K562 (cell line): Measurements from ENCODE around the gene POC1B. TPM values are rescaled to one million over a fixed set of nuclear protein-coding genes. Genes with fewer than 3 reads are reported as not detected.

Experiments
- ATF7 ChIP-seq: fragments of 450-650 bp; IDR thresholded peaks from 2 replicates; pipeline ENCODE4 v1.7.1; 2014; ENCODE audit warnings: mild to moderate bottlenecking, moderate library complexity
- FOSL1 ChIP-seq: fragments of 200-800 bp; sonication (Bioruptor generic); conservative IDR thresholded peaks from 2 replicates; pipeline ENCODE4 v1.6.1; 2016; ENCODE audit warnings: missing genetic modification characterization, missing compliant biosample characterization
- JUN ChIP-seq, 2 experiments: sonication (generic) in 1 of 2; formaldehyde crosslinking in 1 of 2; IDR thresholded peaks; 2 replicates each; pipeline versions ENCODE4 v1.6.1 to v1.8.0; 2012 to 2022; ENCODE audit warnings: borderline replicate concordance in 2 of 2, mild to moderate bottlenecking in 2 of 2, improper control_type of control experiment in 1 of 2, low read depth in 1 of 2, low read length in 1 of 2, missing genetic modification reagents in 1 of 2
- MTA1 ChIP-seq: fragments of 450-650 bp; IDR thresholded peaks from 2 replicates; pipeline ENCODE4 v1.6.1; 2017; ENCODE audit warnings: borderline replicate concordance
- NFYB ChIP-seq: IDR thresholded peaks from 2 replicates; pipeline ENCODE4 v1.6.1; 2011; ENCODE audit warnings: mild to moderate bottlenecking, moderate library complexity; ENCODE audit not compliant: insufficient read length; ENCODE audit errors: extremely low read depth
- POLR2A ChIP-seq: fragments of 450-650 bp; conservative IDR thresholded peaks from 2 replicates; pipeline ENCODE4 v1.6.1; 2016
- RBFOX2 ChIP-seq: fragments of 200-400 bp; formaldehyde crosslinking; IDR thresholded peaks from 2 replicates; pipeline ENCODE4 v1.6.1; 2017; ENCODE audit warnings: low read depth, mild to moderate bottlenecking, low read length, moderate library complexity
- RBM39 ChIP-seq: fragments of 200-400 bp; formaldehyde crosslinking; optimal IDR thresholded peaks from 2 replicates; pipeline ENCODE3; 2018; ENCODE audit warnings: low read depth, low read length
- RNF2 ChIP-seq: sonication (generic); IDR thresholded peaks from 2 replicates; pipeline ENCODE4 v1.6.1; 2016
- RNF219 ChIP-seq: fragments of 250-450 bp; sonication (Bioruptor Pico); IDR thresholded peaks from 2 replicates; pipeline ENCODE4 v1.5.0; 2022; ENCODE audit warnings: mild to moderate bottlenecking
- SRF ChIP-seq, 2 experiments: fragments of 250-450, 450-650 bp in 1 of 2; sonication (Bioruptor Pico) in 1 of 2; sonication (generic) in 1 of 2; formaldehyde crosslinking; IDR thresholded peaks; 2 replicates each; pipeline versions ENCODE4 v1.5.0 to v1.5.1; 2020 to 2022; ENCODE audit warnings: mild to moderate bottlenecking in 1 of 2, missing genetic modification reagents in 1 of 2
- STAT5A ChIP-seq: IDR thresholded peaks from 2 replicates; pipeline ENCODE4 v1.6.1; 2012; ENCODE audit warnings: low read length, inconsistent platforms, borderline replicate concordance
- TAL1 ChIP-seq: fragments of 450-650 bp; IDR thresholded peaks from 2 replicates; pipeline ENCODE4 v1.6.1; 2016; ENCODE audit warnings: mild to moderate bottlenecking
- TFAM ChIP-seq: fragments of 250-450 bp; sonication (Bioruptor Pico); conservative IDR thresholded peaks from 2 replicates; pipeline ENCODE4 v1.5.0; 2021; ENCODE audit warnings: mild to moderate bottlenecking, moderate library complexity
- TGIF2 ChIP-seq: sonication (generic); formaldehyde crosslinking; IDR thresholded peaks from 2 replicates; pipeline ENCODE4 v1.8.1; 2022; ENCODE audit warnings: mild to moderate bottlenecking, missing genetic modification reagents, moderate library complexity
- ZNF212 ChIP-seq: fragments of 450-650 bp; formaldehyde crosslinking; IDR thresholded peaks from 2 replicates; pipeline ENCODE4 v1.4.0; 2020; ENCODE audit warnings: mild to moderate bottlenecking
- polyA plus RNA-seq, 8 experiments: library from polyadenylated mRNA; depleted of rRNA in 4 of 8; stranded (reverse) in 5 of 8; unstranded in 3 of 8; fragments of >200 nt; fragmentation: Nextera tagmentation in 2 of 8; fragmentation: Illumina TruSeq in 1 of 8; extraction: Ambion mirVana in 2 of 8; extraction: Trizol in 1 of 8; gene quantifications; 2 replicates each; pipeline versions ENCODE4 v1.2.1 to v1.2.3, GENCODE V29; 2011 to 2014; ENCODE audit warnings: inconsistent platforms in 1 of 8, missing spikeins in 1 of 8
- total RNA-seq, 7 experiments: library from RNA; depleted of rRNA in 6 of 7; stranded (reverse); fragments of >200 nt in 6 of 7; fragmentation: Illumina TruSeq in 2 of 7; extraction: Trizol in 2 of 7; gene quantifications; 2 replicates each; pipeline versions ENCODE4 v1.2.1 to v1.2.3, GENCODE V29; 2011 to 2021; ENCODE audit warnings: low replicate concordance in 1 of 7
- TF ChIP-seq, protein P1 (sequence below): fragments of 450-650 bp; IDR thresholded peaks from 2 replicates; pipeline ENCODE4 v1.6.1; 2018; ENCODE audit not compliant: partially characterized antibody
- TF ChIP-seq, protein P2 (sequence below): fragments of 250-450 bp; sonication (Bioruptor Pico); IDR thresholded peaks from 2 replicates; pipeline ENCODE4 v1.5.0; 2021; ENCODE audit warnings: mild to moderate bottlenecking, moderate library complexity
- TF ChIP-seq, protein P3 (sequence below): sonication (generic); formaldehyde crosslinking; IDR thresholded peaks from 2 replicates; pipeline ENCODE4 v1.8.1; 2023; ENCODE audit warnings: mild to moderate bottlenecking, missing genetic modification reagents

POC1B gene
- total and polyA plus RNA-seq, 9 of the 15 experiments (the other 6 are each of a cell fraction or from before 2014, with no cell fraction given): 4.5 to 16.1 (median 10.4) TPM

GRCh38 chr12:89566615-89567014, 40.8 kb upstream of the POC1B start (continued):
- TF ChIP-seq TGIF2 (CRISPR knock-in tag) (no peak), RBM39 (no peak), ATF7 (peak; percentile 74; the same call in 1 of the 2 replicates), JUN (IDR thresholded peaks at IDR 0.05; ENCODE audit: borderline replicate concordance, low read depth, low read length) (peak; percentile 58; the same call in 1 of the 2 replicates), JUN (CRISPR knock-in tag; IDR thresholded peaks at IDR 0.05; ENCODE audit: borderline replicate concordance) (no peak), ZNF212 (no peak), TFAM (no peak), STAT5A (no peak), SRF (CRISPR knock-in tag; IDR thresholded peaks at IDR 0.05) (peak in 1 of 2 experiments; percentile 81; a peak in 2 of 4 replicates), RBFOX2 (no peak), POLR2A (no peak), FOSL1 (tag) (peak; percentile 51; the same call in 1 of the 2 replicates), RNF219 (CRISPR knock-in tag) (no peak), MTA1 (peak; percentile 82; the same call in 1 of the 2 replicates), RNF2 (no peak), TAL1 (peak; percentile 10; the same call in 1 of the 2 replicates), NFYB (no peak)
- TF ChIP-seq, protein P1, sequence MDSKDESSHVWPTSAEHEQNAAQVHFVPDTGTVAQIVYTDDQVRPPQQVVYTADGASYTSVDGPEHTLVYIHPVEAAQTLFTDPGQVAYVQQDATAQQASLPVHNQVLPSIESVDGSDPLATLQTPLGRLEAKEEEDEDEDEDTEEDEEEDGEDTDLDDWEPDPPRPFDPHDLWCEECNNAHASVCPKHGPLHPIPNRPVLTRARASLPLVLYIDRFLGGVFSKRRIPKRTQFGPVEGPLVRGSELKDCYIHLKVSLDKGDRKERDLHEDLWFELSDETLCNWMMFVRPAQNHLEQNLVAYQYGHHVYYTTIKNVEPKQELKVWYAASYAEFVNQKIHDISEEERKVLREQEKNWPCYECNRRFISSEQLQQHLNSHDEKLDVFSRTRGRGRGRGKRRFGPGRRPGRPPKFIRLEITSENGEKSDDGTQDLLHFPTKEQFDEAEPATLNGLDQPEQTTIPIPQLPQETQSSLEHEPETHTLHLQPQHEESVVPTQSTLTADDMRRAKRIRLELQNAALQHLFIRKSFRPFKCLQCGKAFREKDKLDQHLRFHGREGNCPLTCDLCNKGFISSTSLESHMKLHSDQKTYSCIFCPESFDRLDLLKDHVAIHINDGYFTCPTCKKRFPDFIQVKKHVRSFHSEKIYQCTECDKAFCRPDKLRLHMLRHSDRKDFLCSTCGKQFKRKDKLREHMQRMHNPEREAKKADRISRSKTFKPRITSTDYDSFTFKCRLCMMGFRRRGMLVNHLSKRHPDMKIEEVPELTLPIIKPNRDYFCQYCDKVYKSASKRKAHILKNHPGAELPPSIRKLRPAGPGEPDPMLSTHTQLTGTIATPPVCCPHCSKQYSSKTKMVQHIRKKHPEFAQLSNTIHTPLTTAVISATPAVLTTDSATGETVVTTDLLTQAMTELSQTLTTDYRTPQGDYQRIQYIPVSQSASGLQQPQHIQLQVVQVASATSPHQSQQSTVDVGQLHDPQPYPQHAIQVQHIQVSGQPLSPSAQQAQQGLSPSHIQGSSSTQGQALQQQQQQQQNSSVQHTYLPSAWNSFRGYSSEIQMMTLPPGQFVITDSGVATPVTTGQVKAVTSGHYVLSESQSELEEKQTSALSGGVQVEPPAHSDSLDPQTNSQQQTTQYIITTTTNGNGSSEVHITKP: no peak
- TF ChIP-seq, protein P2, sequence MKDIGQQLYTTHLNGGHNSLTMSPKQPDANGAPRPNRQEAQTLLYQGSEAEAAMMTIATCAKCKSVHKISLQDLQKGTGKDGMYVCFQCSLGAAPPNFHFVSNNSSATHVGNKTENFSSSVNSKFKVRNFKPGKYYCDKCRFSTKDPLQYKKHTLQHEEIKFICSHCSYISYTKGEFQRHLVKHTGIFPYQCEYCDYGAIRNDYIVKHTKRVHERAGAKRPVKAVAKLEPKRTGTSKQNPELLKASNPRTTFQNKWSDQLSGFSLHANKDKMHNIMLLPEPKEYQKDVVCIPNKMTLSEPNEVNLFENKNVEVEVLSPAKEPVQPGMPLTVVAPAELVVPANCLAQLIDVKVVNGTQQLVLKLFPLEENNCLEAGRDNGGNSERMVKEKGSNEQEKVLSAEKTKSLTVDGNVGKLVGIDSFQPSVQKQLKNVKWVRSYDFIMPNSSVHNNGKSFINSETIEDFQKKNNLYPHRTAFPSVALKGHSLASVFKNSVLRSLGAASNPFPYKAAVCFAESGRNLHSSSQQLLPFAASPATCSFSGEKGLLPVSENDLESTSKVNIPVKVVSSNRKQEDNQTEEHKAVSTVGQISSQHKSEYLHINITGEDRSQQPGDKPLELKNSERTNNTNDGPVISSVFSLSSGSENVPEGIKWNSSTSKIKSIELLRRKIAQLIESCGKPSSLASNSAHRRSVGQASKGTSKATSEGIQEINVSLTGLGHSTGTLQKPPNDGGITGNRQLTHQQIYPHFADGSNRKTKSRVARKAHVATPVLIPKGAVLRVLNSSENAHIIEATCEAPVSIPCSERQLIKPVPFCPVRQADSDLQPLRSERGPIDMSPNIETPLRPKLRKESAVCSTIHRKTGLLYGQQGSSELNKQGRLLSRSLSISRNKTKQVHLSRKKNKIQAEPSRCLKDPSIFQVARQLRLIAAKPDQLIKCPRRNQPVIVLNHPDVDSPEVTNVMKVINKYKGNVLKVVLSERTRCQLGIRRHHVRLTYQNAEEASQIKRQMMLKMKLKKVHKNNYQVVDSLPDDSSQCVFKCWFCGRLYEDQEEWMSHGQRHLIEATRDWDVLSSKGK: no peak
- TF ChIP-seq, protein P3, sequence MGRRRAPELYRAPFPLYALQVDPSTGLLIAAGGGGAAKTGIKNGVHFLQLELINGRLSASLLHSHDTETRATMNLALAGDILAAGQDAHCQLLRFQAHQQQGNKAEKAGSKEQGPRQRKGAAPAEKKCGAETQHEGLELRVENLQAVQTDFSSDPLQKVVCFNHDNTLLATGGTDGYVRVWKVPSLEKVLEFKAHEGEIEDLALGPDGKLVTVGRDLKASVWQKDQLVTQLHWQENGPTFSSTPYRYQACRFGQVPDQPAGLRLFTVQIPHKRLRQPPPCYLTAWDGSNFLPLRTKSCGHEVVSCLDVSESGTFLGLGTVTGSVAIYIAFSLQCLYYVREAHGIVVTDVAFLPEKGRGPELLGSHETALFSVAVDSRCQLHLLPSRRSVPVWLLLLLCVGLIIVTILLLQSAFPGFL (CRISPR knock-in tag): no peak
